ACHN (cell line): ENCODE measurements around the gene SCML1.
"Not testable (repeated sequence)": the region's sequence is repeated elsewhere in the genome, so short reads cannot be mapped to it uniquely, and the experiment has no call there.

Experiments
- DNase-seq: peaks from one replicate; pipeline ENCODE4 v3.0.0-alpha.2; 2015
- in situ Hi-C: cut with HindIII; loops from 2 replicates; pipeline ENCODE4 v1.10.0; 2017; ENCODE audit warnings: low sequenced_read_pairs, low pct_ligation_motif_present, low pct_unique_long_range_greater_than_20kb

Gene SCML1

GRCh38 chrX:17779434-17779833, 42.1 kb downstream of the SCML1 start:
- no peak for DNase-seq
- in situ Hi-C loops = no loop called here

- in situ Hi-C loops = not testable (repeated sequence)
These were observed 49.5 kb downstream of the SCML1 start for GRCh38 chrX:17786554-17787347.

GRCh38 chrX:17787557-17787956, 50.3 kb downstream of the SCML1 start:
- in situ Hi-C loops = no loop called here

More at GRCh38 chrX:17786554-17787347, 49.5 kb downstream of the SCML1 start:
- DNase-seq = not testable (repeated sequence)

GRCh38 chrX:17788439-17788838, 51.1 kb downstream of the SCML1 start:
- DNase-seq = peak; percentile 29
- in situ Hi-C loops = no loop called here

More at GRCh38 chrX:17787557-17787956, 50.3 kb downstream of the SCML1 start:
- DNase-seq = no peak

DNA sequence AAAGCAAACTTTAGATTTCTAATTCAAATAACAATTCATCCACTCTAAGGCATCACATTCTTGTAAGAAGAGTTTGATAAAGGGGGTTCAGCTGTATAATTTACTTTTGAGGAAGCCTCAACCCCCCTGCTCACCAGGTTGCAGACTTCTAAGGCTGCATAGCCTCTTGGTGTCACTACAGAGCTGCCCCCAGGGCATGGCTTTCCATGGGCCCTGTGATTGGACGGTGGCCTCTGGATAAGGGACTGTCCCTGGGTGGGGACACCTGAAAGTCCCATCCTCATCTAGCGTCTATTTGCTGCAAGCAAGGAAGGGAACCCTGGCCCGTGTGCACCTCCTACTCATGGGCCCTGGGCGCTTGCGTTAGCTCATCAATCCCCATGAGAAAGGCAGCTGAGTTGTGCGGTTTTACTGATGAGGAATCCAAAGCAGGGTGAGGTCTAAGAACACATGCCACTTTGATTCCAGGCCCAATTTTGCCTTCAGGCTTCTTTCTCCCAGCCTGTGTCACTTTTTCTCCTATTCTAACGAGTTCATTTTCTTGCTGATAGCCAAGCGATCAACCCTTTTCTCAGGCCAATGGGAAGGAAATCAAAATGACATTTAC, 51.8 kb downstream of the SCML1 start:
- DNase-seq = no peak
- in situ Hi-C loops = no loop called here

GRCh38 chrX:17792826-17793225, 55.5 kb downstream of the SCML1 start:
- no peak for DNase-seq
- in situ Hi-C loops = no loop called here

DNA sequence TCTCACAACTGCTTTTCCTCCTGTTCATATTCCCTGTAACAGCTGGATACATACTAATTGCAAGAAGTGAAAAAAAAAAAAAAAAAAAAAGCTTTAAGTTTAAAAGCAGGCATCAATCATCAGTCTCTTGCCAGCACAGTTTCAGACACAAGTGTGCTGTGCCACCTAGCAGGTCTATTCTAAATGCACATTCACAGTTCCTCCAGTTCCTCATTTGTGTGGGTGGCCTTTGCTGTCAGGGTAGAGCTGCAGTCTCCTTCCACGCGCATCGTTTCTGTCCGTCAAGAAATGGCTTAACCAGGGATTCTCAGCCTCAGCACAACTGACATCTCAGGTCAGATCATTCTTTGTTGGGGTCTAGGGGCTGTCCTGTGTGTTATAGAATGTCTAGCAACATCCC, 61.6 kb downstream of the SCML1 start:
- in situ Hi-C loops = no loop called here
- DNase-seq = no peak

DNA sequence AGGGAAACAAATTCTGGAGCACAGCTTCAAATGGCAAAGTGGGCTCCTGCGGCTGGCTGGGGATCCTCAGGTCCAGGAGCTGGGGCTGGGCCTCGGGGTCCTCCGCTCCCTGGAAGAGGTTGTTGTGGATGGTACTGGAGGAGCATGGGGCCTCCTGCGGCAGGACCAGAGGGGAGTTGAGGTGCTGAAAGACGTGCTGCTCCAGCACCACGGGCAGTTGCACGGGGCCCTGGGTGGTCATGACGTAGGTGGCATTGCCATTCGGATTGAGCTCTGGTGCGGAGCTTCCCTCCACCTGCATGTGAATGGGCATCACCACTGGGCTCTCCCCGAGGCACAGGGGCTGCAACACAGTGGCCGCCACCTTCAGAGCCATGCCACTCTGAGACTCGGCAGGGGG, 64.1 kb downstream of the SCML1 start:
- DNase-seq = no peak
- in situ Hi-C loops = no loop called here

DNA sequence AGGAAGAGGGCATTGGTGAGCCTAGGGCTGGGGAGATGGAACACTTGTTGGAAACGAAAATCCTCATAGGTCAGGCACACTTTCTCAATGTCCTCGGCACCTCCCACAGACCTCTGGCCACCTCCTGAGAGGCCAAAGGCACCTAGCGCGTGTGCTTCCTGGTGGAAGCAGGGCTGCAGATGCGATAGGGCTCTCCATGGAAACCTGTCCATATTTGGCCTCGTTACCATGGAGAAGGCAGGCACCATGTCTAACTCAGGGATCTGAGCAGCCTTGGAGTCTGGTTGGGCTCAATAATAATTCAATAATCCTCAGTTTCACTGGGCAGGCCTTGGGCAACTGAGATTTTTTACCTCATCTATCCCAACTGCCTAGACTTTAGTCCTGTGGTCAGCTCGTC, 65.5 kb downstream of the SCML1 start:
- DNase-seq = no peak
- in situ Hi-C loops = no loop called here

- in situ Hi-C loops = no loop called here
- peak; percentile 9 for DNase-seq
These were observed 66.2 kb downstream of the SCML1 start for GRCh38 chrX:17803449-17803848.
